ENCODE data around the gene CAPN13. TPM values are rescaled to one million over a fixed set of nuclear protein-coding genes. Genes with fewer than 3 reads are reported as not detected.

The CAPN13 gene
- total and polyA plus RNA-seq, 2 experiments from 2014 or later, result not detected

- no peak for TF ChIP-seq CTCF (IDR thresholded peaks at IDR 0.05; ENCODE audit: low read depth, low read length)
- no peak for DNase-seq (ENCODE audit: low read depth in 1 of 2, low spot score in 1 of 2)
- Histone ChIP-seq H3K27me3 (no peaks in the 10 kb centered on the region), H3K9me3 (ENCODE audit: low read depth) (no peaks in the 10 kb centered on the region), H3K4me1 (ENCODE audit: low read depth) (peaks cover 3% of the 10 kb centered on the region), H3K36me3 (no peaks in the 10 kb centered on the region), H3K27ac (no peak overlapping the region), H3K4me3 (no peak overlapping the region)
These were observed 123.8 kb downstream of the CAPN13 start for GRCh38 chr2:30683236-30683956.

- TF ChIP-seq CTCF (IDR thresholded peaks at IDR 0.05; ENCODE audit: low read depth, low read length), result no peak
- H3K27ac ChIP-seq, result no peak overlapping the region
- H3K9me3 ChIP-seq (ENCODE audit: low read depth), result no peaks in the 10 kb centered on the region
These were observed 126.2 kb downstream of the CAPN13 start for GRCh38 chr2:30681022-30681421.

GRCh38 chr2:30680121-30680520 lies 127.1 kb downstream of the CAPN13 start:
- no peaks in the 10 kb centered on the region for H3K9me3 ChIP-seq (ENCODE audit: low read depth)
- no peaks in the 10 kb centered on the region for H3K36me3 ChIP-seq
- H3K4me3 ChIP-seq, result no peak overlapping the region
- no peak for DNase-seq (ENCODE audit: low read depth in 1 of 2, low spot score in 1 of 2)
- H3K27me3 ChIP-seq, result no peaks in the 10 kb centered on the region
- H3K4me1 ChIP-seq (ENCODE audit: low read depth), result no peaks in the 10 kb centered on the region
- H3K27ac ChIP-seq, result no peak overlapping the region
- TF ChIP-seq CTCF (IDR thresholded peaks at IDR 0.05; ENCODE audit: low read depth, low read length), result no peak

More at GRCh38 chr2:30681022-30681421, 126.2 kb downstream of the CAPN13 start:
- Histone ChIP-seq H3K36me3 (no peaks in the 10 kb centered on the region), H3K4me3 (no peak overlapping the region), H3K4me1 (ENCODE audit: low read depth) (no peaks in the 10 kb centered on the region), H3K27me3 (no peaks in the 10 kb centered on the region)
- DNase-seq (ENCODE audit: low read depth in 1 of 2, low spot score in 1 of 2), result no peak

GRCh38 chr2:30679426-30680088 lies 127.7 kb downstream of the CAPN13 start:
- H3K4me3 ChIP-seq, result no peak overlapping the region
- no peaks in the 10 kb centered on the region for H3K4me1 ChIP-seq (ENCODE audit: low read depth)
- H3K9me3 ChIP-seq (ENCODE audit: low read depth), result no peaks in the 10 kb centered on the region
- H3K36me3 ChIP-seq, result no peaks in the 10 kb centered on the region
- DNase-seq (ENCODE audit: low read depth in 1 of 2, low spot score in 1 of 2), result peak in 1 of 2 donors; percentile 48
- H3K27ac ChIP-seq, result no peak overlapping the region
- H3K27me3 ChIP-seq, result no peaks in the 10 kb centered on the region
- TF ChIP-seq CTCF (IDR thresholded peaks at IDR 0.05; ENCODE audit: low read depth, low read length), result no peak

- H3K9me3 ChIP-seq (ENCODE audit: low read depth), result no peaks in the 10 kb centered on the region
- TF ChIP-seq CTCF (IDR thresholded peaks at IDR 0.05; ENCODE audit: low read depth, low read length), result no peak
- H3K4me1 ChIP-seq (ENCODE audit: low read depth), result no peaks in the 10 kb centered on the region
- no peaks in the 10 kb centered on the region for H3K27me3 ChIP-seq
- no peak for DNase-seq (ENCODE audit: low read depth in 1 of 2, low spot score in 1 of 2)
- H3K27ac ChIP-seq, result no peak overlapping the region
- H3K36me3 ChIP-seq, result no peaks in the 10 kb centered on the region
- H3K4me3 ChIP-seq, result no peak overlapping the region
These were observed 128.7 kb downstream of the CAPN13 start for GRCh38 chr2:30678410-30679137.

Measured in cardiac muscle cell (in vitro differentiated cells and primary cell).